Spleen (tissue), 7 donors: ENCODE measurements around the gene SLC39A1.

Source experiments
- CTCF ChIP-seq, 11 experiments: fragments of 200-600 bp in 7 of 11; fragments of 450-650 bp in 4 of 11; sonication (generic) in 4 of 11; IDR thresholded peaks in 8 of 11; conservative IDR thresholded peaks in 3 of 11; 1 replicate in 7 of 11; 2 replicates in 4 of 11; pipeline versions ENCODE4 v1.4.0 to v1.8.0; 2016 to 2021; ENCODE audit warnings: antibody characterized with exemption in 11 of 11, inconsistent platforms in 4 of 11, mild to moderate bottlenecking in 1 of 11
- POLR2A ChIP-seq, 3 donors: fragments of 450-650 bp; IDR thresholded peaks; one replicate each; pipeline ENCODE4 v1.5.1; 2017; ENCODE audit warnings: antibody characterized with exemption in 3 of 3, mild to moderate bottlenecking in 1 of 3
- donor health status: DM: no; HTN: no; CAD: no; lungs with moderate emphysema.
- donor health status: DM: no; HTN: no; CAD: no.
- donor health status: DM: no; HTN: no; CAD: no.

- TF ChIP-seq CTCF (IDR thresholded peaks at IDR 0.05 in 8 of 11, conservative IDR thresholded peaks at IDR 0.05 in 3 of 11) (no peak), POLR2A (IDR thresholded peaks at IDR 0.05) (no peak)
Measured at GRCh38 chr1:154012129-154012528, 48.8 kb upstream of the SLC39A1 start.
